MM.1S (cell line): ENCODE data around the gene GAL3ST1.

Source experiments
- DNase-seq: peaks from one replicate; pipeline ENCODE4 v3.0.0-alpha.2; 2015
- H2AFZ ChIP-seq: fragments of 300-600 bp; sonication (generic); 2 replicates; pipeline ENCODE4 v1.6.0; 2016; ENCODE audit warnings: antibody characterized with exemption, low read length
- H3F3A ChIP-seq: fragments of 300-600 bp; sonication (generic); 2 replicates; pipeline ENCODE4 v1.6.1; 2016; ENCODE audit warnings: mild to moderate bottlenecking, antibody characterized with exemption, low read length, moderate library complexity, mixed read lengths; ENCODE audit not compliant: insufficient read depth
- H3K27ac ChIP-seq: fragments of 300-600 bp; sonication (generic); 2 replicates; pipeline ENCODE4 v1.5.1; 2016; ENCODE audit warnings: mild to moderate bottlenecking, low read length
- H3K27me3 ChIP-seq: fragments of 300-600 bp; sonication (generic); replicated peaks from 2 replicates; pipeline ENCODE4 v1.6.0; 2016; ENCODE audit warnings: low read length; ENCODE audit not compliant: insufficient read depth
- H3K36me3 ChIP-seq: fragments of 300-600 bp; sonication (generic); replicated peaks from 2 replicates; pipeline ENCODE4 v1.6.1; 2016; ENCODE audit warnings: mild to moderate bottlenecking, low read length, mixed read lengths; ENCODE audit not compliant: insufficient read depth
- H3K4me1 ChIP-seq: fragments of 300-600 bp; sonication (generic); 2 replicates; pipeline ENCODE4 v1.6.1; 2016; ENCODE audit warnings: low read length, mixed read lengths
- H3K4me2 ChIP-seq: fragments of 300-600 bp; sonication (generic); 2 replicates; pipeline ENCODE4 v1.6.0; 2016; ENCODE audit warnings: low read depth, low read length
- H3K4me3 ChIP-seq: fragments of 300-600 bp; sonication (generic); 2 replicates; pipeline ENCODE4 v1.5.1; 2016; ENCODE audit warnings: low read length, mixed read lengths
- H3K79me2 ChIP-seq: fragments of 300-600 bp; sonication (generic); 2 replicates; pipeline ENCODE4 v1.6.1; 2016; ENCODE audit warnings: mixed run types, low read length, mixed read lengths
- H3K9ac ChIP-seq: fragments of 300-600 bp; sonication (generic); 2 replicates; pipeline ENCODE4 v1.6.1; 2016; ENCODE audit warnings: low read length, mixed read lengths
- H3K9me2 ChIP-seq: fragments of 300-600 bp; sonication (generic); replicated peaks from 2 replicates; pipeline ENCODE4 v1.6.1; 2016; ENCODE audit warnings: mild to moderate bottlenecking, low read length, mixed read lengths; ENCODE audit not compliant: insufficient read depth
- H3K9me3 ChIP-seq: fragments of 300-600 bp; sonication (generic); replicated peaks from 2 replicates; pipeline ENCODE4 v1.6.1; 2016; ENCODE audit warnings: mild to moderate bottlenecking, low read length, mixed read lengths; ENCODE audit not compliant: insufficient read depth
- H4K20me1 ChIP-seq: fragments of 300-600 bp; sonication (generic); 2 replicates; pipeline ENCODE4 v1.6.1; 2016; ENCODE audit warnings: mild to moderate bottlenecking, low read length, moderate library complexity, mixed read lengths; ENCODE audit not compliant: insufficient read depth
- CTCF ChIP-seq: fragments of 300-600 bp; sonication (generic); IDR thresholded peaks from 2 replicates; pipeline ENCODE4 v1.5.1; 2016; ENCODE audit warnings: antibody characterized with exemption, low read length, mixed read lengths
- EZH2 ChIP-seq: fragments of 300-600 bp; sonication (generic); optimal IDR thresholded peaks from 2 replicates; pipeline ENCODE3; 2017; ENCODE audit warnings: low read depth, mild to moderate bottlenecking, antibody characterized with exemption, low read length, mixed read lengths
- EZH2phosphoT487 ChIP-seq: fragments of 300-600 bp; sonication (generic); IDR thresholded peaks from 2 replicates; pipeline ENCODE4 v1.6.1; 2018; ENCODE audit warnings: antibody characterized with exemption, low read length

GAL3ST1 gene

DNA sequence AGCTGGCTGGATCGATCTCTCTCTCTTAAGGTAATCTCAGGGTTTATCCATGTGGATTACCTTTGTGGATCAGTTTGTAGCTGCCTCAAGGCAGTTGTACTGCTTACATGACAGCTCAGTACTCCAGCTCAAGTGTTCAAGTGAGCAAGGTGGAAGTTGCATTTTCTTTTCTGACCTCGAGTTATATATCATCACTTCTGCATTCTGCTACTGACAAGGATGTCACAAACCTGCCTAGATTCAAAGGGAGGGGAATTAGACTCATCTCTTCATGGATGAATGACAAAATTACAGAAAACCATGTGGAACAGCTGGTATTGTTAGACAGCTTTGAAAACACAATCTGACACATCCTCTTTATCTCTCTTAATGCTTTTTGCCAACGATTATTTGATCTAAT, 26.5 kb upstream of the GAL3ST1 start:
- H4K20me1 ChIP-seq: no peaks in the 10 kb centered on the region
- no peak for DNase-seq
- TF ChIP-seq EZH2phosphoT487 (no peak), CTCF (no peak), EZH2 (no peak)

GRCh38 chr22:30598986-30599385, 24.5 kb upstream of the GAL3ST1 start:
- Histone ChIP-seq H3K9ac (no peak overlapping the region), H3K9me3 (no peaks in the 10 kb centered on the region), H3K9me2 (no peaks in the 10 kb centered on the region), H3F3A (peaks cover 5% of the 10 kb centered on the region; the same call in 1 of the 2 replicates), H3K79me2 (no peaks in the 10 kb centered on the region), H3K4me1 (no peaks in the 10 kb centered on the region), H3K27ac (no peak overlapping the region), H2AFZ (no peak overlapping the region), H3K4me3 (no peak overlapping the region), H3K4me2 (no peak overlapping the region), H3K36me3 (no peaks in the 10 kb centered on the region), H4K20me1 (no peaks in the 10 kb centered on the region), H3K27me3 (peaks cover 18% of the 10 kb centered on the region)
- no peak for DNase-seq
- TF ChIP-seq EZH2phosphoT487 (no peak), EZH2 (no peak), CTCF (no peak)

More for the DNA sequence above, 26.5 kb upstream of the GAL3ST1 start:
- peaks cover 11% of the 10 kb centered on the region for H3K4me1 ChIP-seq
- no peak overlapping the region for H3K4me3 ChIP-seq
- no peak overlapping the region for H2AFZ ChIP-seq
- no peaks in the 10 kb centered on the region for H3K9me2 ChIP-seq
- H3K27me3 ChIP-seq: peaks cover 6% of the 10 kb centered on the region
- no peaks in the 10 kb centered on the region for H3K36me3 ChIP-seq
- H3K9me3 ChIP-seq: no peaks in the 10 kb centered on the region
- H3K27ac ChIP-seq: no peak overlapping the region
- H3K79me2 ChIP-seq: no peaks in the 10 kb centered on the region
- no peak overlapping the region for H3K4me2 ChIP-seq
- H3F3A ChIP-seq: peaks cover 9% of the 10 kb centered on the region; the same call in 1 of the 2 replicates
- H3K9ac ChIP-seq: no peak overlapping the region

DNA sequence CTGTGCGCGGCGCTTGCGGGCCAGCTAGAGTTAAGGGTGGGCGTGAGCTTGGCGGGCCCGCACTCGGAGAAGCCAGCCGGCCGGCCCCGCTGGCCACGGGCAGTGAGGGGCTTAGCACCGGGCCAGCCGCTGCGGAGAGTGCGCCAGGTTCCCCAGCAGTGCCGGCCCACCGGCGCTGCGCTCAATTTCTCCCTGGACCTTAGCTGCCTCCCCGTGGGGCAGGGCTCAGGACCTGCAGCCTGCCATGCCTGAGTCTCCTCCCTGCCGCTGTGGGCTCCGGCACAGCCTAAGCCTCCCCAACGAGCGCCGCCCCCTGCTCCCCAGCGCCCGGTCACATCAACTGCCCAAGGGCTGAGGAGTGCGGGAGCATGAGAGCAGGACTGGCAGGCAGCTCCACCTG, 22.4 kb upstream of the GAL3ST1 start:
- Histone ChIP-seq H3K27ac (no peak overlapping the region), H3K4me3 (no peak overlapping the region), H3K9me2 (no peaks in the 10 kb centered on the region), H3K9ac (no peak overlapping the region), H3K36me3 (no peaks in the 10 kb centered on the region), H4K20me1 (no peaks in the 10 kb centered on the region), H3K9me3 (no peaks in the 10 kb centered on the region), H3F3A (no peaks in the 10 kb centered on the region), H3K27me3 (peaks cover 28% of the 10 kb centered on the region), H3K4me1 (no peaks in the 10 kb centered on the region), H2AFZ (no peak overlapping the region), H3K79me2 (no peaks in the 10 kb centered on the region), H3K4me2 (no peak overlapping the region)
- no peak for DNase-seq
- TF ChIP-seq CTCF (no peak), EZH2 (no peak), EZH2phosphoT487 (no peak)
